HCT116 (cell line): ENCODE data around the gene TTLL3. TPM values are rescaled to one million over a fixed set of nuclear protein-coding genes. Genes with fewer than 3 reads are reported as not detected.

Experiments used
- ATAC-seq: fragments of 200-7000 bp; cut with Tn5 transposase; 2 replicates; pipeline ENCODE4 v1.9.1; 2020; ENCODE audit warnings: mild to moderate bottlenecking, moderate library complexity
- BruUV-seq: library from RNA; stranded (reverse); fragments of 400-500 nt; replicated peaks from 2 replicates; lab custom pipeline; 2021; lab: Mats Ljungman, UMichigan
- CTCF ChIA-PET: fragments of 300-600 bp; sonication (Branson Sonifier 250); formaldehyde crosslinking; loops from one replicate; lab custom pipeline; 2021; ENCODE audit warnings: antibody characterized with exemption; lab: Charles Lee
- POLR2A ChIA-PET: fragments of 300-600, 350-600 bp; sonication (Branson Sonifier 250); formaldehyde crosslinking; loops from one replicate; lab custom pipeline; 2021; ENCODE audit warnings: antibody characterized with exemption; lab: Charles Lee
- RAD21 ChIA-PET, 2 experiments: fragments of 300-600 bp; sonication (Branson Sonifier 250); formaldehyde crosslinking; loops; one replicate each; lab custom pipeline; 2023; ENCODE audit warnings: low total read pairs in 2 of 2; ENCODE audit not compliant: uncharacterized antibody in 2 of 2, unreplicated experiment in 2 of 2, low non-redundant PET in 1 of 2; lab: Charles Lee
- DNase-seq: peaks from one replicate; pipeline ENCODE4 v3.0.0-alpha.2; 2010; ENCODE audit warnings: low read depth, low spot score
- H2AFZ ChIP-seq: fragments of 200-600 bp; shearing (Covaris generic), sonication (generic); 2 replicates; pipeline ENCODE4 v1.6.1; 2017; ENCODE audit warnings: low read depth, mixed run types, mixed read lengths, antibody characterized with exemption, low read length; ENCODE audit not compliant: poor library complexity, severe bottlenecking
- H3K27ac ChIP-seq: 2 replicates; pipeline ENCODE4 v1.5.1; 2012; ENCODE audit warnings: low read depth, low read length
- H3K27me3 ChIP-seq: fragments of 200-600 bp; sonication (generic); 2 replicates; pipeline ENCODE4 v1.6.1; 2016; ENCODE audit warnings: mixed run types, low read length, mixed read lengths; ENCODE audit not compliant: insufficient read depth
- H3K36me3 ChIP-seq, 2 experiments: fragments of 200-500 bp in 1 of 2; fragments of 200-600 bp in 1 of 2; sonication (Bioruptor generic) in 1 of 2; sonication (generic) in 1 of 2; 2 replicates each; pipeline versions ENCODE4 v1.5.1 to v1.6.1; 2014 to 2016; ENCODE audit warnings: low read length in 2 of 2, inconsistent platforms in 1 of 2, mixed read lengths in 1 of 2, mixed run types in 1 of 2; ENCODE audit not compliant: insufficient read depth in 2 of 2, control insufficient read depth in 1 of 2
- H3K4me1 ChIP-seq, 2 experiments: fragments of 200-600 bp in 1 of 2; sonication (generic) in 1 of 2; 2 replicates each; pipeline versions ENCODE4 v1.5.1 to v1.6.1; 2012 to 2017; ENCODE audit warnings: low read length in 2 of 2, inconsistent platforms in 1 of 2, mild to moderate bottlenecking in 1 of 2, mixed read lengths in 1 of 2, mixed run types in 1 of 2, moderate library complexity in 1 of 2; ENCODE audit not compliant: insufficient read depth in 2 of 2, control insufficient read depth in 1 of 2
- H3K4me2 ChIP-seq: fragments of 200-600 bp; sonication (generic); 2 replicates; pipeline ENCODE4 v1.6.1; 2017; ENCODE audit warnings: mixed run types, low read length, mixed read lengths
- H3K4me3 ChIP-seq, 2 experiments: fragments of 200-600 bp in 1 of 2; sonication (generic) in 1 of 2; replicated peaks in 1 of 2; 2 replicates each; pipeline ENCODE4 v1.5.1; 2011 to 2016; ENCODE audit warnings: low read length in 2 of 2, control low read depth in 1 of 2, low read depth in 1 of 2, mild to moderate bottlenecking in 1 of 2, mixed read lengths in 1 of 2, mixed run types in 1 of 2
- H3K79me2 ChIP-seq: fragments of 200-600 bp; sonication (generic); 2 replicates; pipeline ENCODE4 v1.6.1; 2017; ENCODE audit warnings: mild to moderate bottlenecking, mixed run types, low read length, moderate library complexity, mixed read lengths; ENCODE audit not compliant: insufficient read depth
- H3K9ac ChIP-seq: fragments of 200-600 bp; sonication (generic); 2 replicates; pipeline ENCODE4 v1.6.1; 2016; ENCODE audit warnings: low read length, mixed read lengths
- H3K9me2 ChIP-seq: fragments of 200-600 bp; sonication (generic), shearing (Covaris generic); 2 replicates; pipeline ENCODE4 v1.6.1; 2017; ENCODE audit warnings: mixed run types, mild to moderate bottlenecking, moderate library complexity; ENCODE audit not compliant: insufficient read depth
- H3K9me3 ChIP-seq, 2 experiments: fragments of 200-500 bp in 1 of 2; fragments of 200-600 bp in 1 of 2; sonication (Bioruptor generic) in 1 of 2; sonication (generic) in 1 of 2; 2 replicates each; pipeline ENCODE4 v1.6.1; 2014 to 2017; ENCODE audit warnings: low read length in 2 of 2, mixed read lengths in 2 of 2, inconsistent platforms in 1 of 2, low read depth in 1 of 2, mild to moderate bottlenecking in 1 of 2, mixed run types in 1 of 2, moderate library complexity in 1 of 2; ENCODE audit not compliant: control insufficient read depth in 1 of 2, insufficient read depth in 1 of 2
- H4K20me1 ChIP-seq: fragments of 200-600 bp; sonication (generic), shearing (Covaris generic); 2 replicates; pipeline ENCODE4 v1.6.1; 2017; ENCODE audit warnings: mixed run types, mild to moderate bottlenecking, moderate library complexity; ENCODE audit not compliant: insufficient read depth
- CBX3 ChIP-seq: IDR thresholded peaks from 2 replicates; pipeline ENCODE4 v1.6.1; 2012; ENCODE audit warnings: low read depth
- EGR1 ChIP-seq: IDR thresholded peaks from 2 replicates; pipeline ENCODE4 v1.6.1; 2012; ENCODE audit warnings: low read depth
- FOSL1 ChIP-seq: IDR thresholded peaks from 2 replicates; pipeline ENCODE4 v1.6.1; 2012; ENCODE audit warnings: low read depth
- JUND ChIP-seq: IDR thresholded peaks from 2 replicates; pipeline ENCODE4 v1.6.1; 2012
- MAX ChIP-seq: IDR thresholded peaks from 2 replicates; pipeline ENCODE4 v1.6.1; 2012
- RAD21 ChIP-seq: IDR thresholded peaks from 2 replicates; pipeline ENCODE4 v1.6.1; 2012; ENCODE audit warnings: low read depth, mild to moderate bottlenecking
- SRF ChIP-seq: IDR thresholded peaks from 2 replicates; pipeline ENCODE4 v1.6.1; 2012; ENCODE audit warnings: low read depth
- TCF7L2 ChIP-seq: IDR thresholded peaks from 2 replicates; pipeline ENCODE4 v1.7.0; 2011; ENCODE audit warnings: borderline replicate concordance, inconsistent platforms; ENCODE audit not compliant: insufficient read depth, insufficient read length; ENCODE audit errors: extremely low read depth
- YY1 ChIP-seq: IDR thresholded peaks from 2 replicates; pipeline ENCODE4 v1.6.1; 2011; ENCODE audit warnings: low read length, low read depth, moderate library complexity, mild to moderate bottlenecking; ENCODE audit not compliant: insufficient replicate concordance; ENCODE audit errors: extremely low read depth
- ZNF274 ChIP-seq: fragments of 200-500 bp; sonication (Bioruptor generic); IDR thresholded peaks from 2 replicates; pipeline ENCODE4 v1.6.1; 2014; ENCODE audit warnings: mild to moderate bottlenecking, low read depth, low read length, inconsistent platforms
- intact Hi-C: fragments of 100-400 bp; cut with micrococcal nuclease; formaldehyde crosslinking; loops from 2 replicates; pipeline ENCODE4 v1.10.0; 2022
- total RNA-seq: library from RNA; stranded (reverse); gene quantifications from one replicate; pipeline ENCODE4 v1.2.1, GENCODE V29; 2021; ENCODE audit not compliant: unreplicated experiment
- TF ChIP-seq, protein P1 (sequence below), 3 experiments: fragments of 200-600 bp in 1 of 3; sonication (generic) in 1 of 3; IDR thresholded peaks in 2 of 3; conservative IDR thresholded peaks in 1 of 3; 2 replicates each; pipeline ENCODE4 v1.5.1; 2012 to 2017; ENCODE audit warnings: low read depth in 2 of 3, low read length in 2 of 3, antibody characterized with exemption in 1 of 3, borderline replicate concordance in 1 of 3, control low read depth in 1 of 3, mild to moderate bottlenecking in 1 of 3, mixed read lengths in 1 of 3, mixed run types in 1 of 3, moderate library complexity in 1 of 3; ENCODE audit not compliant: insufficient read depth in 1 of 3
- TF ChIP-seq, protein P2 (sequence below): IDR thresholded peaks from 2 replicates; pipeline ENCODE4 v1.6.1; 2011; ENCODE audit warnings: mild to moderate bottlenecking, low read length, moderate library complexity; ENCODE audit not compliant: insufficient replicate concordance; ENCODE audit errors: extremely low read depth

The TTLL3 gene
- total RNA-seq, 1 experiment from 2014 or later = 40.3 TPM

- intact Hi-C loops = no loop called here
- Histone ChIP-seq H3K79me2 (no peaks in the 10 kb centered on the region), H3K9ac (no peak overlapping the region), H3K4me3 (no peak overlapping the region), H3K4me1 (no peaks in the 10 kb centered on the region), H3K27me3 (no peaks in the 10 kb centered on the region), H4K20me1 (no peaks in the 10 kb centered on the region), H3K36me3 (peaks cover 0 to under 1% of the 10 kb centered on the region in 2 experiments; a peak in 2 of 4 replicates), H3K4me2 (no peak overlapping the region), H3K27ac (no peak overlapping the region), H2AFZ (no peak overlapping the region), H3K9me2 (no peaks in the 10 kb centered on the region), H3K9me3 (no peaks in the 10 kb centered on the region)
- ChIA-PET POLR2A (no interaction called here), RAD21 (no interaction called here), CTCF (no interaction called here)
- no TSS peak for BruUV-seq
- DNase-seq (no peak), ATAC-seq (peak; percentile 89)
- no peak for TF ChIP-seq CBX3
- TF ChIP-seq, protein P1, sequence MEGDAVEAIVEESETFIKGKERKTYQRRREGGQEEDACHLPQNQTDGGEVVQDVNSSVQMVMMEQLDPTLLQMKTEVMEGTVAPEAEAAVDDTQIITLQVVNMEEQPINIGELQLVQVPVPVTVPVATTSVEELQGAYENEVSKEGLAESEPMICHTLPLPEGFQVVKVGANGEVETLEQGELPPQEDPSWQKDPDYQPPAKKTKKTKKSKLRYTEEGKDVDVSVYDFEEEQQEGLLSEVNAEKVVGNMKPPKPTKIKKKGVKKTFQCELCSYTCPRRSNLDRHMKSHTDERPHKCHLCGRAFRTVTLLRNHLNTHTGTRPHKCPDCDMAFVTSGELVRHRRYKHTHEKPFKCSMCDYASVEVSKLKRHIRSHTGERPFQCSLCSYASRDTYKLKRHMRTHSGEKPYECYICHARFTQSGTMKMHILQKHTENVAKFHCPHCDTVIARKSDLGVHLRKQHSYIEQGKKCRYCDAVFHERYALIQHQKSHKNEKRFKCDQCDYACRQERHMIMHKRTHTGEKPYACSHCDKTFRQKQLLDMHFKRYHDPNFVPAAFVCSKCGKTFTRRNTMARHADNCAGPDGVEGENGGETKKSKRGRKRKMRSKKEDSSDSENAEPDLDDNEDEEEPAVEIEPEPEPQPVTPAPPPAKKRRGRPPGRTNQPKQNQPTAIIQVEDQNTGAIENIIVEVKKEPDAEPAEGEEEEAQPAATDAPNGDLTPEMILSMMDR (IDR thresholded peaks at IDR 0.05 in 2 of 3, conservative IDR thresholded peaks at IDR 0.05 in 1 of 3; ENCODE audit: borderline replicate concordance in 1 of 3, insufficient read depth in 1 of 3, low read depth in 2 of 3, low read length in 2 of 3) = peak in 2 of 3 experiments; percentile 51 to 60; a peak in 4 of 6 replicates
Observed at GRCh38 chr3:9820946-9821345, 10.9 kb downstream of the TTLL3 start.

GRCh38 chr3:9825451-9826040 lies 15.5 kb downstream of the TTLL3 start:
- Histone ChIP-seq H3K4me2 (no peak overlapping the region), H3K27me3 (no peaks in the 10 kb centered on the region), H3K4me1 (no peaks in the 10 kb centered on the region), H4K20me1 (no peaks in the 10 kb centered on the region), H3K79me2 (no peaks in the 10 kb centered on the region), H2AFZ (no peak overlapping the region), H3K9me3 (no peaks in the 10 kb centered on the region), H3K36me3 (peaks cover 5 to 9% of the 10 kb centered on the region in 2 experiments; a peak in 1 of 4 replicates), H3K27ac (no peak overlapping the region), H3K4me3 (no peak overlapping the region), H3K9me2 (no peaks in the 10 kb centered on the region), H3K9ac (no peak overlapping the region)
- no peak for DNase-seq
- RAD21 ChIA-PET = no interaction called here
- CTCF ChIA-PET = no interaction called here
- intact Hi-C loops = no loop called here
- no TSS peak for BruUV-seq
- POLR2A ChIA-PET = no interaction called here
- no peak for ATAC-seq
- no peak for TF ChIP-seq MAX
- TF ChIP-seq JUND = no peak
- no peak for TF ChIP-seq YY1
- no peak for TF ChIP-seq EGR1
- TF ChIP-seq FOSL1 = no peak
- no peak for TF ChIP-seq RAD21
- TF ChIP-seq, protein P2, sequence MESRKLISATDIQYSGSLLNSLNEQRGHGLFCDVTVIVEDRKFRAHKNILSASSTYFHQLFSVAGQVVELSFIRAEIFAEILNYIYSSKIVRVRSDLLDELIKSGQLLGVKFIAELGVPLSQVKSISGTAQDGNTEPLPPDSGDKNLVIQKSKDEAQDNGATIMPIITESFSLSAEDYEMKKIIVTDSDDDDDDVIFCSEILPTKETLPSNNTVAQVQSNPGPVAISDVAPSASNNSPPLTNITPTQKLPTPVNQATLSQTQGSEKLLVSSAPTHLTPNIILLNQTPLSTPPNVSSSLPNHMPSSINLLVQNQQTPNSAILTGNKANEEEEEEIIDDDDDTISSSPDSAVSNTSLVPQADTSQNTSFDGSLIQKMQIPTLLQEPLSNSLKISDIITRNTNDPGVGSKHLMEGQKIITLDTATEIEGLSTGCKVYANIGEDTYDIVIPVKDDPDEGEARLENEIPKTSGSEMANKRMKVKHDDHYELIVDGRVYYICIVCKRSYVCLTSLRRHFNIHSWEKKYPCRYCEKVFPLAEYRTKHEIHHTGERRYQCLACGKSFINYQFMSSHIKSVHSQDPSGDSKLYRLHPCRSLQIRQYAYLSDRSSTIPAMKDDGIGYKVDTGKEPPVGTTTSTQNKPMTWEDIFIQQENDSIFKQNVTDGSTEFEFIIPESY = no peak
- TF ChIP-seq SRF = no peak
- no peak for TF ChIP-seq CBX3
- TF ChIP-seq, protein P1 (IDR thresholded peaks at IDR 0.05 in 2 of 3, conservative IDR thresholded peaks at IDR 0.05 in 1 of 3; ENCODE audit: borderline replicate concordance in 1 of 3, insufficient read depth in 1 of 3, low read depth in 2 of 3, low read length in 2 of 3) = no peak
- TF ChIP-seq ZNF274 = no peak
- TF ChIP-seq TCF7L2 = no peak
